HCT116 (cell line): Measurements from ENCODE around the gene PHOSPHO1. TPM values are rescaled to one million over a fixed set of nuclear protein-coding genes. Genes with fewer than 3 reads are reported as not detected.

ENCODE experiments used
- ATAC-seq: fragments of 200-7000 bp; cut with Tn5 transposase; 2 replicates; pipeline ENCODE4 v1.9.1; 2020; ENCODE audit warnings: mild to moderate bottlenecking, moderate library complexity
- BruUV-seq: library from RNA; stranded (reverse); fragments of 400-500 nt; replicated peaks from 2 replicates; lab custom pipeline; 2021; lab: Mats Ljungman, UMichigan
- CTCF ChIA-PET: fragments of 300-600 bp; sonication (Branson Sonifier 250); formaldehyde crosslinking; loops from one replicate; lab custom pipeline; 2021; ENCODE audit warnings: antibody characterized with exemption; lab: Charles Lee
- POLR2A ChIA-PET: fragments of 300-600, 350-600 bp; sonication (Branson Sonifier 250); formaldehyde crosslinking; loops from one replicate; lab custom pipeline; 2021; ENCODE audit warnings: antibody characterized with exemption; lab: Charles Lee
- RAD21 ChIA-PET, 2 experiments: fragments of 300-600 bp; sonication (Branson Sonifier 250); formaldehyde crosslinking; loops; one replicate each; lab custom pipeline; 2023; ENCODE audit warnings: low total read pairs in 2 of 2; ENCODE audit not compliant: uncharacterized antibody in 2 of 2, unreplicated experiment in 2 of 2, low non-redundant PET in 1 of 2; lab: Charles Lee
- DNase-seq: peaks from one replicate; pipeline ENCODE4 v3.0.0-alpha.2; 2010; ENCODE audit warnings: low read depth, low spot score
- H2AFZ ChIP-seq: fragments of 200-600 bp; shearing (Covaris generic), sonication (generic); 2 replicates; pipeline ENCODE4 v1.6.1; 2017; ENCODE audit warnings: low read depth, mixed run types, mixed read lengths, antibody characterized with exemption, low read length; ENCODE audit not compliant: poor library complexity, severe bottlenecking
- H3K27ac ChIP-seq: 2 replicates; pipeline ENCODE4 v1.5.1; 2012; ENCODE audit warnings: low read depth, low read length
- H3K27me3 ChIP-seq: fragments of 200-600 bp; sonication (generic); 2 replicates; pipeline ENCODE4 v1.6.1; 2016; ENCODE audit warnings: mixed run types, low read length, mixed read lengths; ENCODE audit not compliant: insufficient read depth
- H3K36me3 ChIP-seq, 2 experiments: fragments of 200-500 bp in 1 of 2; fragments of 200-600 bp in 1 of 2; sonication (Bioruptor generic) in 1 of 2; sonication (generic) in 1 of 2; 2 replicates each; pipeline versions ENCODE4 v1.5.1 to v1.6.1; 2014 to 2016; ENCODE audit warnings: low read length in 2 of 2, inconsistent platforms in 1 of 2, mixed read lengths in 1 of 2, mixed run types in 1 of 2; ENCODE audit not compliant: insufficient read depth in 2 of 2, control insufficient read depth in 1 of 2
- H3K4me1 ChIP-seq, 2 experiments: fragments of 200-600 bp in 1 of 2; sonication (generic) in 1 of 2; 2 replicates each; pipeline versions ENCODE4 v1.5.1 to v1.6.1; 2012 to 2017; ENCODE audit warnings: low read length in 2 of 2, inconsistent platforms in 1 of 2, mild to moderate bottlenecking in 1 of 2, mixed read lengths in 1 of 2, mixed run types in 1 of 2, moderate library complexity in 1 of 2; ENCODE audit not compliant: insufficient read depth in 2 of 2, control insufficient read depth in 1 of 2
- H3K4me2 ChIP-seq: fragments of 200-600 bp; sonication (generic); 2 replicates; pipeline ENCODE4 v1.6.1; 2017; ENCODE audit warnings: mixed run types, low read length, mixed read lengths
- H3K4me3 ChIP-seq, 2 experiments: fragments of 200-600 bp in 1 of 2; sonication (generic) in 1 of 2; replicated peaks in 1 of 2; 2 replicates each; pipeline ENCODE4 v1.5.1; 2011 to 2016; ENCODE audit warnings: low read length in 2 of 2, control low read depth in 1 of 2, low read depth in 1 of 2, mild to moderate bottlenecking in 1 of 2, mixed read lengths in 1 of 2, mixed run types in 1 of 2
- H3K79me2 ChIP-seq: fragments of 200-600 bp; sonication (generic); 2 replicates; pipeline ENCODE4 v1.6.1; 2017; ENCODE audit warnings: mild to moderate bottlenecking, mixed run types, low read length, moderate library complexity, mixed read lengths; ENCODE audit not compliant: insufficient read depth
- H3K9ac ChIP-seq: fragments of 200-600 bp; sonication (generic); 2 replicates; pipeline ENCODE4 v1.6.1; 2016; ENCODE audit warnings: low read length, mixed read lengths
- H3K9me2 ChIP-seq: fragments of 200-600 bp; sonication (generic), shearing (Covaris generic); 2 replicates; pipeline ENCODE4 v1.6.1; 2017; ENCODE audit warnings: mixed run types, mild to moderate bottlenecking, moderate library complexity; ENCODE audit not compliant: insufficient read depth
- H3K9me3 ChIP-seq, 2 experiments: fragments of 200-500 bp in 1 of 2; fragments of 200-600 bp in 1 of 2; sonication (Bioruptor generic) in 1 of 2; sonication (generic) in 1 of 2; 2 replicates each; pipeline ENCODE4 v1.6.1; 2014 to 2017; ENCODE audit warnings: low read length in 2 of 2, mixed read lengths in 2 of 2, inconsistent platforms in 1 of 2, low read depth in 1 of 2, mild to moderate bottlenecking in 1 of 2, mixed run types in 1 of 2, moderate library complexity in 1 of 2; ENCODE audit not compliant: control insufficient read depth in 1 of 2, insufficient read depth in 1 of 2
- H4K20me1 ChIP-seq: fragments of 200-600 bp; sonication (generic), shearing (Covaris generic); 2 replicates; pipeline ENCODE4 v1.6.1; 2017; ENCODE audit warnings: mixed run types, mild to moderate bottlenecking, moderate library complexity; ENCODE audit not compliant: insufficient read depth
- CBX3 ChIP-seq: IDR thresholded peaks from 2 replicates; pipeline ENCODE4 v1.6.1; 2012; ENCODE audit warnings: low read depth
- ELF1 ChIP-seq: IDR thresholded peaks from 2 replicates; pipeline ENCODE4 v1.6.1; 2012; ENCODE audit warnings: low read depth, borderline replicate concordance
- EZH2 ChIP-seq: fragments of 200-600 bp; sonication (generic); IDR thresholded peaks from 2 replicates; pipeline ENCODE4 v1.6.1; 2017; ENCODE audit warnings: antibody characterized with exemption, mixed run types
- FOSL1 ChIP-seq: IDR thresholded peaks from 2 replicates; pipeline ENCODE4 v1.6.1; 2012; ENCODE audit warnings: low read depth
- JUND ChIP-seq: IDR thresholded peaks from 2 replicates; pipeline ENCODE4 v1.6.1; 2012
- MAX ChIP-seq: IDR thresholded peaks from 2 replicates; pipeline ENCODE4 v1.6.1; 2012
- POLR2A ChIP-seq: IDR thresholded peaks from 2 replicates; pipeline ENCODE4 v1.7.0; 2011; ENCODE audit warnings: borderline replicate concordance; ENCODE audit not compliant: insufficient read depth, insufficient read length; ENCODE audit errors: extremely low read depth
- RAD21 ChIP-seq: IDR thresholded peaks from 2 replicates; pipeline ENCODE4 v1.6.1; 2012; ENCODE audit warnings: low read depth, mild to moderate bottlenecking
- SIN3A ChIP-seq: IDR thresholded peaks from 2 replicates; pipeline ENCODE4 v1.6.1; 2012; ENCODE audit warnings: low read depth
- SRF ChIP-seq: IDR thresholded peaks from 2 replicates; pipeline ENCODE4 v1.6.1; 2012; ENCODE audit warnings: low read depth
- TCF7L2 ChIP-seq: IDR thresholded peaks from 2 replicates; pipeline ENCODE4 v1.7.0; 2011; ENCODE audit warnings: borderline replicate concordance, inconsistent platforms; ENCODE audit not compliant: insufficient read depth, insufficient read length; ENCODE audit errors: extremely low read depth
- ZFX ChIP-seq: fragments of 450-650 bp; IDR thresholded peaks from 2 replicates; pipeline ENCODE4 v1.6.1; 2017
- ZNF274 ChIP-seq: fragments of 200-500 bp; sonication (Bioruptor generic); IDR thresholded peaks from 2 replicates; pipeline ENCODE4 v1.6.1; 2014; ENCODE audit warnings: mild to moderate bottlenecking, low read depth, low read length, inconsistent platforms
- intact Hi-C: fragments of 100-400 bp; cut with micrococcal nuclease; formaldehyde crosslinking; loops from 2 replicates; pipeline ENCODE4 v1.10.0; 2022
- total RNA-seq: library from RNA; stranded (reverse); gene quantifications from one replicate; pipeline ENCODE4 v1.2.1, GENCODE V29; 2021; ENCODE audit not compliant: unreplicated experiment
- TF ChIP-seq, protein P1 (sequence below): IDR thresholded peaks from 2 replicates; pipeline ENCODE4 v1.6.1; 2011; ENCODE audit warnings: mild to moderate bottlenecking, low read length, moderate library complexity; ENCODE audit not compliant: insufficient replicate concordance; ENCODE audit errors: extremely low read depth
- TF ChIP-seq, protein P2 (sequence below), 3 experiments: fragments of 200-600 bp in 1 of 3; sonication (generic) in 1 of 3; IDR thresholded peaks in 2 of 3; conservative IDR thresholded peaks in 1 of 3; 2 replicates each; pipeline ENCODE4 v1.5.1; 2012 to 2017; ENCODE audit warnings: low read depth in 2 of 3, low read length in 2 of 3, antibody characterized with exemption in 1 of 3, borderline replicate concordance in 1 of 3, control low read depth in 1 of 3, mild to moderate bottlenecking in 1 of 3, mixed read lengths in 1 of 3, mixed run types in 1 of 3, moderate library complexity in 1 of 3; ENCODE audit not compliant: insufficient read depth in 1 of 3

The PHOSPHO1 gene
- total RNA-seq, 1 experiment from 2014 or later = 3.0 TPM

GRCh38 chr17:49239963-49240362 is 9.4 kb upstream of the PHOSPHO1 start:
- BruUV-seq = no TSS peak
- no peak overlapping the region for H3K4me3 ChIP-seq
- H3K27ac ChIP-seq = no peak overlapping the region
- ATAC-seq (no peak), DNase-seq (no peak)
- intact Hi-C loops = no loop called here
- no peaks in the 10 kb centered on the region for H3K36me3 ChIP-seq
- CTCF ChIA-PET = interaction anchor here (1.1 kb wide), 1 partner anchor 316 kb away, joined by 4 read pairs; no protein-coding TSS in a partner anchor
- no peak for TF ChIP-seq RAD21
- no peak for TF ChIP-seq ZNF274
- no peak for TF ChIP-seq JUND
- TF ChIP-seq CBX3 = no peak
- no peak for TF ChIP-seq SIN3A
- TF ChIP-seq, protein P1, sequence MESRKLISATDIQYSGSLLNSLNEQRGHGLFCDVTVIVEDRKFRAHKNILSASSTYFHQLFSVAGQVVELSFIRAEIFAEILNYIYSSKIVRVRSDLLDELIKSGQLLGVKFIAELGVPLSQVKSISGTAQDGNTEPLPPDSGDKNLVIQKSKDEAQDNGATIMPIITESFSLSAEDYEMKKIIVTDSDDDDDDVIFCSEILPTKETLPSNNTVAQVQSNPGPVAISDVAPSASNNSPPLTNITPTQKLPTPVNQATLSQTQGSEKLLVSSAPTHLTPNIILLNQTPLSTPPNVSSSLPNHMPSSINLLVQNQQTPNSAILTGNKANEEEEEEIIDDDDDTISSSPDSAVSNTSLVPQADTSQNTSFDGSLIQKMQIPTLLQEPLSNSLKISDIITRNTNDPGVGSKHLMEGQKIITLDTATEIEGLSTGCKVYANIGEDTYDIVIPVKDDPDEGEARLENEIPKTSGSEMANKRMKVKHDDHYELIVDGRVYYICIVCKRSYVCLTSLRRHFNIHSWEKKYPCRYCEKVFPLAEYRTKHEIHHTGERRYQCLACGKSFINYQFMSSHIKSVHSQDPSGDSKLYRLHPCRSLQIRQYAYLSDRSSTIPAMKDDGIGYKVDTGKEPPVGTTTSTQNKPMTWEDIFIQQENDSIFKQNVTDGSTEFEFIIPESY = no peak
- no peak for TF ChIP-seq FOSL1
- TF ChIP-seq TCF7L2 = no peak
- no peak for TF ChIP-seq MAX
- TF ChIP-seq POLR2A = no peak
- no peak for TF ChIP-seq SRF
- TF ChIP-seq, protein P2, sequence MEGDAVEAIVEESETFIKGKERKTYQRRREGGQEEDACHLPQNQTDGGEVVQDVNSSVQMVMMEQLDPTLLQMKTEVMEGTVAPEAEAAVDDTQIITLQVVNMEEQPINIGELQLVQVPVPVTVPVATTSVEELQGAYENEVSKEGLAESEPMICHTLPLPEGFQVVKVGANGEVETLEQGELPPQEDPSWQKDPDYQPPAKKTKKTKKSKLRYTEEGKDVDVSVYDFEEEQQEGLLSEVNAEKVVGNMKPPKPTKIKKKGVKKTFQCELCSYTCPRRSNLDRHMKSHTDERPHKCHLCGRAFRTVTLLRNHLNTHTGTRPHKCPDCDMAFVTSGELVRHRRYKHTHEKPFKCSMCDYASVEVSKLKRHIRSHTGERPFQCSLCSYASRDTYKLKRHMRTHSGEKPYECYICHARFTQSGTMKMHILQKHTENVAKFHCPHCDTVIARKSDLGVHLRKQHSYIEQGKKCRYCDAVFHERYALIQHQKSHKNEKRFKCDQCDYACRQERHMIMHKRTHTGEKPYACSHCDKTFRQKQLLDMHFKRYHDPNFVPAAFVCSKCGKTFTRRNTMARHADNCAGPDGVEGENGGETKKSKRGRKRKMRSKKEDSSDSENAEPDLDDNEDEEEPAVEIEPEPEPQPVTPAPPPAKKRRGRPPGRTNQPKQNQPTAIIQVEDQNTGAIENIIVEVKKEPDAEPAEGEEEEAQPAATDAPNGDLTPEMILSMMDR (IDR thresholded peaks at IDR 0.05 in 2 of 3, conservative IDR thresholded peaks at IDR 0.05 in 1 of 3; ENCODE audit: borderline replicate concordance in 1 of 3, insufficient read depth in 1 of 3, low read depth in 2 of 3, low read length in 2 of 3) = no peak
- no peak for TF ChIP-seq ZFX
- TF ChIP-seq EZH2 = no peak
- no peak for TF ChIP-seq ELF1
- no peaks in the 10 kb centered on the region for H3K79me2 ChIP-seq
- no peaks in the 10 kb centered on the region for H3K4me1 ChIP-seq
- H3K9me3 ChIP-seq = no peaks in the 10 kb centered on the region
- H3K27me3 ChIP-seq = no peaks in the 10 kb centered on the region
- POLR2A ChIA-PET = interaction anchor here (1.3 to 1.7 kb wide), 2 partner anchors 8 to 21 kb away, joined by 4 read pairs; no protein-coding TSS in a partner anchor
- no peaks in the 10 kb centered on the region for H4K20me1 ChIP-seq
- RAD21 ChIA-PET = no interaction called here
- no peak overlapping the region for H3K9ac ChIP-seq
- no peak overlapping the region for H3K4me2 ChIP-seq
- H2AFZ ChIP-seq = no peak overlapping the region
- H3K9me2 ChIP-seq = no peaks in the 10 kb centered on the region
